ENCODE results near the gene KNDC1.

- no peak for TF ChIP-seq JUN (IDR thresholded peaks at IDR 0.05; ENCODE audit: borderline replicate concordance, insufficient read depth, insufficient read length, low read depth)
- no peak for TF ChIP-seq CTCF (IDR thresholded peaks at IDR 0.05; ENCODE audit: extremely low read depth in 1 of 2, insufficient read depth in 1 of 2, low read depth in 1 of 2, low read length in 2 of 2)
- TF ChIP-seq, protein P1, sequence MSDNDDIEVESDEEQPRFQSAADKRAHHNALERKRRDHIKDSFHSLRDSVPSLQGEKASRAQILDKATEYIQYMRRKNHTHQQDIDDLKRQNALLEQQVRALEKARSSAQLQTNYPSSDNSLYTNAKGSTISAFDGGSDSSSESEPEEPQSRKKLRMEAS (IDR thresholded peaks at IDR 0.05; ENCODE audit: insufficient read depth, insufficient read length) = no peak
- TF ChIP-seq POLR2A (IDR thresholded peaks at IDR 0.05; ENCODE audit: low read depth, low read length) = no peak
- no peak for TF ChIP-seq EZH2 (IDR thresholded peaks at IDR 0.05; ENCODE audit: borderline replicate concordance, low read depth, low read length, severe bottlenecking)
- no peak for TF ChIP-seq POLR2AphosphoS5 (IDR thresholded peaks at IDR 0.05; ENCODE audit: insufficient read depth, low read depth, low read length)
Observed at GRCh38 chr10:133272964-133273420, 113.0 kb downstream of the KNDC1 start.
